ENCODE measurements around the gene ITGA8.

ITGA8 gene

DNA sequence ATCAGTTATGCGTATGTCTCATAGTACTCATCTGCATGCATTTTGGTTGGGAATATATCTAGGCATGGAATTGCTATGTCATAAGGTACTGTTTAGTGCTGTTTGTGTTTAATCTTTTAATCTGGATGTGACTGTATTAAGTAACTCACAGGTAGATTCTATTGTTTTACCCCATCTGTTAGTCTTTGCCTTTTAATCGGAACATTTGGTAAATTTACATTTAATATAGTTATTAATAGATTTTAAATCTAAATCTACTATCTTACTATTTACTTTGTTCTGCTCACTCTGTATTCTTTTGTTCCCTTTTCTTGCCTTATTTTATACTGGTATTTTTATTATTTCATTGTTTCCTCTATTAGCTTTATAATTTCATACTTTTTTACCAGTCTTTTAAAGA, 10.6 kb upstream of the ITGA8 start:
- FAIRE-seq, result peak; percentile 39

DNA sequence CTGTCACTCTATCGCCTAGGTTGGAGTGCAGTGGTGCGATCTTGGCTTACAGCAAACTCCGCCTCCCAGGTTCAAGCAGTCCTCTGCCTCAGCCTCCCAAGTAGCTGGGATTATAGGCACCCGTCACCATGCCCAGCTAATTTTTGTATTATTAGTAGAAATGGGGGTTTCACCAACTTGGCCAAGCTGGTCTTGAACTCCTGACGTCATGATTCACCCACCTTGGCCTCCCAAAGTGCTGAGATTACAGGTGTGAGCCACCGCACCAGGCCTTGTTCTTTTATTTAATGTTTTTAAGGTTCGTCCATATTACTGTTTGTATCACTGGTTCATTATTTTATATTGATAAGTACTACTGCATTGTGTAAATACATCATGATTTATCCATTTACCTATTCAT, 10.2 kb upstream of the ITGA8 start:
- FAIRE-seq, result no peak

DNA sequence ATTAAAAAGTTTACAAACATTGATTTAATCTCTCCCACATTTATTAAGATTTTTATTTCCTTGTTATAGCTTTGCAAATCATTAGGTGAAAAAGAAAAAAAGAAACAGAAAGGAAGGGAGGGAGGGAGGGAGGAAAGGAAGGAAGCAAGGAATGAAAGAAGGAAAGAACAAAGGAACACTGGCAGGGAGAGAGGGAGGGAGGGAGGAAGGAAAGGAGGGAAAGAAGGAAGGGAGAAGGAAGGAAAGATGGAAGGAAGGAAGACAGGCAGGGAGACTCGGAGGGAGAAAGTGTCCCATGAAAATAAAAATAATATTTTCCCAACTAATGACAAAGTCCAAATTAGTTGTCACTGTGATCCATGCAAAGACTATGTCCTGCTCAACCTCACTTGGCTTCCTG, 6.3 kb upstream of the ITGA8 start:
- no peak for FAIRE-seq

DNA sequence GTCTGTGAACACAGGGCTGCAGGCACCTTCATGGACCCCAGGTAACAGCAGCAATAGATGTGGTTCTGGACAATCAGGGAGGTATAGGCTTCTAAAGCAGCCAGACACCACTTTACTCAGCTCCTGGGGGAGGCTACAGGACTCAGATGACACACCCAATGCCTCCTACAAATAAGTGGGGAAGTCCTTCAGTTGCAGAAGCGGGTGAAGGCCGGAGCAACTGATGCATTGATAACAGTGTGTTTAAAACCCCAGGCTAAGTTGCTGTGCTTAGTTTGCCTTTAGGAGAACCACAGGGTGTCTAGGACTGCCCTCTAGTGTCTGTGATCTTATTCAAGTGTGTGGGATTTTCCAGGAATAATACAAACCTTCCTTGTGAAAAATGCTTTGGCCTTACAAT, 5.9 kb upstream of the ITGA8 start:
- FAIRE-seq, result peak; percentile 81

DNA sequence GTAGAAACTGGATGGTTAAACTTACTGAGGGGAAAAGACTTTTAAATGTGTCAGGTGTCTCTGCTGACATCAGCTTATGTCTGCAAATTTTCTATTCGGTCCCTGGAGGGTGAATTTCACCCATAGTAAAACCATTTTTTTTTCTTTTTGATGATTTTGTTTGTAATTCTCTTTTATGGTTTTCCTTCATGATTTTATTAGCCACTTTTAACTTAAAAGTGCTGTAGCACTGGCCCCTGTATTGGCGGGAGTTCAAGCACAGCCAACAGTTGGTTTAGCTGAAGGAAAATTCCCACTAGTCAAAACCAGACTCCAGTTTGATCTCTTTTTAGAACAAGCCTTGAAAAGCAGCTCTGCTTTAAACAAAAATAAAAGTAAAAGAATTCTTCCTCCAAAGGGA, 5.0 kb upstream of the ITGA8 start:
- FAIRE-seq, result no peak

DNA sequence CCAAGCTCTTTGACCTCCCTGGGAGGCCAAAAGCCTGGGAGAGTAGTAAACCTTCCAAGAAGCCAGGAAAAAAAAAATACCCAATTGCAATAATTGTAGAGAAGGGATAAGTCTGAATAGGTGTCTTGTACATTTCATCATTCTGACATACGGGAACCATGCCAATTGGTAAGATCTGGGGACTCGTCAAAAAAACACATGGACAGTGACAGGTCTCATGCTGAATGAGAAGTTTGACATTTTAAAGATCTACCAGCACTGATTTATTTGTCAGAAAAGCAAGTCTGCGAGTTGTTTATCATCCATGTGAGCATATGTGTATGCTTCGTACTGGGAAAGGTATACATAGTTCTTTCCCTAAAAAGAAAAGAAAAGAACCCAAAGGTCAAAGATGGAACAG, 4.1 kb upstream of the ITGA8 start:
- no peak for FAIRE-seq

DNA sequence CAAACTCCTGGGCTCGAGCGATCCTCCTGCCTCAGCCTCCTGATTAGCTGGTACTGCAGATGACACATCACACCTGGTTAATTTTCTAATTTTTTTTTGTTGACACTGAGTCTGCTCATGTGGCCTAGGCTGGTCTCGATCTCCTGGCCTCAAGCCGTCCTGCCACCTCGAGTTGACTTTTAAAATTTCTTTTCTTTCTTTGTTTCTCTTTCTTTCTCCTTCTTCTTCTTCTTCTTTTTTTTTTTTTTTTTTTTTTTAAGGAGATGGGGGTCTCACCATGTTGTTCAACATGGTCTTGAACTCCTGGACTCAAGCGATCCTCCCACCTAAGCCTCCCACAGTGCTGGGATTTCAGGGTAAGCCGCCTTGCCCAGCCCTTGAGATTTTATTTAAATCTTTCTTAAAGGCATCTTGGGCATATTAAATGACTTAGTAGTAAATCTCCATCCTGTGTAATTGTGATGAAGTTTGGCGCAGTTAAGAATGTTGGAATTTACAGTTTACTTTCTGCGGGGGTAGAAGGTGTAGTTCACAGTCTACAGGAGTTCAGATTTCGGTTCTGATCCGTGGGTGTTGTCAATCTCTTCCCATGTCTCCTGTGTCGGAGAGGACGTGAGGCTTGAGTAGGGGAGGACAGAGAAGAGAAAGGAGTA, 1.0 kb upstream of the ITGA8 start:
- FAIRE-seq, result no peak

DNA sequence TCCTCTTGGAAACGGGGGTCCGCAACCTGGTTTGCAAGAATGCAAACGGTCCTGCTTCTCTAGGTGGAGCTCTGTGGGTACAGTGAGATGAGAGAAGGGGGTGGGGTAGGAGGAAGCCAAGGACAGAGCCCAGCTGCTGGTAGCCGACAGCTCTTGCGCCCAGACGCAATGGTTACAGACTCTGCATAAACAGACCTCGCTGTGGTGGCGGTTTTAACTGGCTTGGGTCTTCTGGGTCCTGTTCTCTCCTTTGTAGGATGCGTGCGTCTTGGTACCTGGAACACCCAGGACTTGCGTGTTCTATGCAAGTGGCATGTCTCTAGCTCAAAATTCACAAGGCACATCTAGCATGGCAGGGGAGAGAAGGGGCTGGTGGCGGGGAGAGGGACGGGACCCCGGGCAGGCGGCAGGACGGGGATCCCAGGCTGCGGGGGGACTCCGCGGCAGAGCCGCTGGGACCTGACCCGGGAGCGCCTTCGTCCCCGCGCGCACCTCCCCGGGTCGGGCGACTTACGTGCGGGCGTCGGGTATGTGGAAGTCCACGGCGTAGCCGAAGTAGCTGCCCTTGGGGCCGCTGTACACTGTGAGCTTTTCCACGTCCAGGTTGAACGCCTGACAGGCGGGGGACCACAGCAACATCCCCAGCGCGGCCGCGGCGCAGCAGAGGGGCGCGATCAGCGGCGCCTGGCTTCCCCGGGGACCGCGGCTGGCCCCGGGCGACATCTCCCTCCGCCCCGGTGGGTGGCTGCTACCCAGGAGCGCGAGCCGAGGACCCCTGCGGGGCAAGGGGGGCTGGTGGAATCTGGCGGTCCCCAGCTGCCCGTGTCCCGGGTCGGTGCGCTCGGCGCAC, 448 bp downstream of the ITGA8 start:
- FAIRE-seq, result no peak

DNA sequence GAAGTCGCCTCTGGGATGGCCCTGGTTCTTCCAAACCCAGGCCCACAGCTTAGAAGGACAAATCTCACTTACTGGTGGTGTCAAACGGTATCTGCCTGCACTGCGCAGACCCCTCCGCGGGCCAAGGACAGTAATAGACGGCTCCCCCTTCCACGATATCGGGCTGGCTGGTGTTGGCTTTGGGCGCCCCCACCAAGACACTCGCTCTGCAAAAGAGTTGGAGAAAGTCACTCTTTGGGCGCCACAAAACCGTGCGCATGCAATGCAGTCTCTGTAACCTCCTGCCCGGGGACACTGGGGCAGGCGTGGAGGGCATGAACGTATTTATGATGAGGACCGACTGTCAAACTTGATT, 1.1 kb downstream of the ITGA8 start:
- FAIRE-seq, result no peak

DNA sequence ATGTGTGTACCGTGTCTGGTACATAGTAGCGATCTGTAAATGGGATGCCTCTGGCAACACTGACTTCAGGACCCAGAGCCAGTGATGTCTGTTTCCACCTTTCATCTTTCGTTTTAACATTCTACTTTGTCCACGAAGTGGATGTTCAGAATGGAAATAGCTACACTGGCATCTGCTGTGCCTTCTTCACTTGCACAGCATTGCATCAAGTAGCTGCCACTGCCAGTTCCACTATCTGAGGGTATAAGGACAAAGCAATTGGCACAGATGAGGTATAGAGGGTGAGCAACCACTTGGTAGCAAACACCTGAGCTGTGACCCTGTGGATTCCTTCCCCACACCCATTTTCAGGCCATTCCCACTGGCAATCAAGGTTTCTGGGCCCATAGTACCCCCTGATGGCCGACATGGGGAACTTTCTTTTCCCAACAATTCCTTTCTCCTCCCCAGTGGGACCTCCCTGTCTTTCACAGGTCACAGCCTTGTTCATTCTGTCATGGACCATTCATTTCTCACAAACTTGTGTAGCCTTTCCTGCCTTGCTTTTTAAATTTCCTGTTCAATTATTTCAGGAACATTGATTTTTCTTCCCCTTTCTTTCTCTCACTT, 4.0 kb downstream of the ITGA8 start:
- FAIRE-seq, result no peak

DNA sequence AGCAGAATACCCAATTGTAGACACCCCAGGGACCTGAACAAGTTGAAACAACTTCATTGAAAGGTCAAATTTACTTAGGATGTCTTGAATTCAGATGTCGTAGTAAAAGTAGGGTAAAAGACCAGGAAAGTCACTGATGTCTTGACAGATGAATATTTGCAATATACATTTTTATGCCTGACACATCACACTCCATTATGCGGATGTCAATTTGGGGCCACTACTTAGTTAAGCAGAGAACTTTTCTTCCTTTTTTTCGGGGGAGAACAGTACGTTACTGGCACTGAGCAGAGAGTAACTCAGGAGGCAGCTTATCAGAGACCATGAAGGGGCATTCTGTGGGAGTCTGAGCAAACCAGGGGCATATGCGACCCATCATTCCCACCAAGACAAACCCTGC, 4.9 kb downstream of the ITGA8 start:
- FAIRE-seq, result no peak

DNA sequence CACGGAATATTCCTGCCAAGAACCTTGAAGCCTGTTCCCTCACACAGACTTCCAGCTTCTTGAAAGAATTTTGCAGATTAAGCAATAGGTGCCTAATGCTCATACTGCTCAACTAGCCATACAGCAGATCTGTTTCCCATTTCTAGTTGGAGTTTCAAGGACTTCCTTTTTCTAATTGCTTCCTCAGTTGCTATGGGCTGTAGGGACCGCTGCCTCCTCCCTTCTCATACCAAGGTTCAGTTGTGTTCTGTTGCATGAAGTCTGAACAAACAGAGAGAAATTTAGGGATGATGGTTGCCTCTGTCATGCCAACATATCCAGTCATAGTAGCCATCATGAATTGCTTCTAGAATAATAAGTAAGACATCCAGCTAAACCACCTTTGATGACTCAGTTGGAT, 6.8 kb downstream of the ITGA8 start:
- no peak for FAIRE-seq

DNA sequence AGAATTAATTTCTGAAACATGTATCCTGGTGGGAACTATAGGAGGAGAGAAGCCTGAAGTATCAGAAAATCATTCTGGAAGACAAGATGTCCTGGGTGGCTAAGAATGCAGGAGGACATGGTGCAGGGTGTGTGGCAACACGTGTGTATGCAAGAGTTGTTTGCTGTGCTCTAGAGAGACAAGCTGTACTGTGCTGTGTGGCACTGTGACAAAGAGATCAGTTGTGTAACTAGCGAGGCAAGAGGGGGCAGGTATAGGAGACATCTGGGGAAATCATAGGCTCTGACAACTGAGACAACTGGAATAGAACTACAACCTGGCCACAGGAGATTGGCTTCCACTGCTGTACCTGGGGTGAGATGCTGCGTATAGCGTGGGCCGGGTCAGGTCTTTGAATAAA, 9.3 kb downstream of the ITGA8 start:
- no peak for FAIRE-seq

DNA sequence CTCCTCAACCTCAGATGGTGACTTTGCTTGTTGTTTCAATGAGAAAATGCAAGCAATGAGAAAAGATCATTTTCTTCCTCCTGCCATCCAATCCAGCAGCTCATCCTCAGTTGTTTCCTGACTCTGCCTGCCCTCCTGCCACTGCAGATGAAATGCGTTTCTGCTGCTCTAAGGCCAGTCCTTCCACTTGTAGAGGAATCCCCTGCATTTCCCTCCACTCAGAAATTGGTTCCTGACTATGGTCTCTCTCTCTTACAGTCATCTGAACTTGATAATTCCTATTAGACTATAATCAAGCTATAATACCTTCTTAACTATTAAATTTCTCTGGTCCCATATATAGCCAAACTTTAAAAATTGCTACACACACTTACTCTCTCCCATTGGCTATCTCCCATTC, 14.4 kb downstream of the ITGA8 start:
- FAIRE-seq, result no peak

DNA sequence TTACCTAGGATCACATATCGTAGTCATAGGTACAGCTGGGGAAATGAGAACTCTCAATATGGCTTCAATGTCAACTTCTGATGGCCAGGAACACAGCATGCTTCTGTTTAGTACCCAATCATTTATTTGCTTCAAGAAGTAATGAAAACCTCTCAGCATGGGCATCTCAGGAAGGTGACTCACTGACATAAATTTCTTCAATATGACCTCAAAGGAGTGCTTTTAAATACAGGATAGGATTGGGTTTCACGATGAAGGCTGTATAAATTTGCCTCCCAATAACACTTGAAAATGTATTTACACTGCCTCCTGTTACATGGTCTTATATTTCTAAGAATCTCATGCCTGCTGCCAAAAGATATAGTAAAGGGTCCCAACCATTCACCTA, 15.1 kb downstream of the ITGA8 start:
- FAIRE-seq, result no peak

DNA sequence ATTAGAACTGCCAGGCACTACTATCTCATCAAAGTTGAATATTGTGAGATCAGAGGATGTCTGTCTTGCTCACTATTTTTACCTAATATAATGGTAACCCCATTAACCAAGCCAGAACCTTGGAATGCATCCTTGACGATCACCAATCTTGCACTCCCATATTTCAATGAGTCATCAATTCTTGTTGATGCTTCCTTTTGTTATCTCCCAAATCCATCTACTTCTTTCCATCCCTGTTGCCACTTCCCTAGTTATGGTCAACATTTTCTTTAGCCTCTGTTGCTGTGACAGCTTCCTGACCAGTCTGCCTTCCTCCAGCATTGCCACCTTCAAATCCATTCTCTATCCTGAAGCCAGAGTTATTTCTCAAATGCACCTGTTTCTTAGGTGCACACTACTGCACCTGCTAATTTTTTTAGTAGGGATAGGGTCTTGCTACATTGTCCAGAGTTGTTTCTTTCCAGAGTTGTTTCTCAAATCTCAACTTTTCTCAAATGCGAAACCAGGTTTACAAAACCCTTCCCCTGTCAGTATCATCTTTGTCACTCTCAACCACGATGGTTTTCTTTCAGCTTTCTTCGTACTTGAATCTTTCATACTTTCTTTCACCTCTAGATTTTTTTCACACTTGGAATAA, 15.7 kb downstream of the ITGA8 start:
- no peak for FAIRE-seq

DNA sequence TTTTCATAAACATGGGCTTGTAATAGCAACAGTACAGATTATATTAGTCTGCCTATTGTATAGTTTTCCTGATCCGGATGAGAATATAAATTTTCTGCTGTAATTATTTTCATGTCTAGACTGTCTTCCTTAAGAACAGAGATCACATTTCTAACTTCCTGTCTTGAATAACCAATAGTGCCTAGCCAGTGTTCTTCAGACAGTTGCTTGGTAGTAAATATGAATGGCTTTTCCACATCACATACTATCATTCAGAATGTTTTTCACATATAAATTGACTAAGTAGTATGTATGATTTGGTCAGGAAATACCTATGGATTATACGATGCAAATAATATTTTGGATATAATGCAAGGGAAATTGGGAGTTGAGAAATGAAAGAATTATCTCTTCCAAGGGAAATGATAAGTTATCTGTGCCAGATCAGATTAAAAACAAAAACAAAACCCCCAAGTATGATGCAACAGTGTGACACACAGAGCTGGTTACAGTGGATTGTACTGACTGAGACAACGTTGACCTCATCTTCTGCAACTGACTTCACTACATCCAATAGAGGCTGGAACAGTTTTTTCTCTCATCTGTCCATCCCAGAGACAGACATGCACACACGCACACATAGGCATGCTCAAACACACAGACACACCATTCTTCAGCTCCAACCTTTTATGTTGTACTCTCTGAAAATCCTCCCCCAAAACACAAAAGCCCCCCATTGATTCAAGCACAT, 16.4 kb downstream of the ITGA8 start:
- no peak for FAIRE-seq

DNA sequence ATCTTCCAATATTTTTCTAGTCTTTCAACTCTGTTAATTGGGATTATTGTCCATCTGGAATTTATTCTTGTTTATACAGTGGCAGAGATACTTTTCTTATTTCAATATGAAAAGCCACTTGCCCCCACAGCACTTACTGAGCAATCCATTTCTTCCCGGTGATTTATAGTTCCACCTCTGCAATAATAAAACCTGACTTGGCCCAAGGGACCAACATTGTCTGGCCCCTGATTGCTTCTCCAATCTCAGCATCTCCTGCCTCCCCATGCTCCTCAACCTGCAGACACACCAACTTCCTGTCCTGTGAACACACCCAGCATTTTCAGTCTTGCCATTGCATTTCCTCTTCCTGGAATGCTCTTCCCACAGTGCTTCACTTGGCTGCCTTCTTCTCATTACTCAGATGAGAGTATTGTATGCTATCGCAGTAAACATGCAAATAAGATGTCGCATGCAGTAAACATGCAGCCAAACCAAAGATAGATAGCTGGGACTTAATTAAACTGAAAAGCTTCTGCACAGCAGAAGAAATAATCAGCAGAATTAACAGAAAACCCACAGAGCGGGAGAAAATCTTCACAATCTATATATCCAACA, 19.5 kb downstream of the ITGA8 start:
- no peak for FAIRE-seq

DNA sequence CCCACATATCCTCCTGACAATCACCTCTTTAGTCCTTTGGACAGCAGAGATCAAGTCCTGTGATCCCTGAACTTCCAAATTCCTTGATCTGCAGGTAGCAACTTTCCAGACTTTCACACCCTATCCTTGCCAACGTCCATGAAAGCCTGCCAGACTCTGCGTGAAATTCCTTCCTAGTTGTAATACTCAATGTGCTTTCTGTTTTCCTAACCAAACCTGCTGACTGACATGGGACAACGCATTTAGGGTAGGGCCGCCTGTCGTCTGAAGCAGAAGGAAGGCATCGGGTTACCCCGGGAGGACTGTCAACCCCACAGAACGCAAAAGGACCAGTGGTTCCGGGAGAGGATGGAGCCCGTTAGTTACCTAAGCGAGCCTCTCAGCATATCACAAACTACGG, 23.9 kb downstream of the ITGA8 start:
- no peak for FAIRE-seq

DNA sequence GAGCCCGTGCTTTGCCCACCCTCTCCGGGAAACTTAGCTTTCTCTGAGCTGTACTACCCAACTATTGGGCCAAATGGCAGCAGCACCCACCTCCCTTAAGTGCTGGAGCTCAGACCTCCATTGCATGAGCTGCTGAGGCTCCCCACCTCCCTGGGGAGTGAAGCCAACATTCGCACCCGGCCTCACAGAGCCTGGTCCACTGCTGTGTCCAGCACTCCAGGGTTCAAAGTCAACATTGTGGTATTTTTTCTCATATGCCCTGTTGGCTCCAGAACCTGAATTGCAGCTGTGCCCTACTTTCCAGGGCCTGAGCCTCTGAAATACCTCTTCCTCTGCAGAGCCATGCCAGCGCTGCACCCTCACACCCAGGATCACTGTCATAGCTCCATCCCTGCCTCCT, 29.7 kb downstream of the ITGA8 start:
- FAIRE-seq, result no peak

DNA sequence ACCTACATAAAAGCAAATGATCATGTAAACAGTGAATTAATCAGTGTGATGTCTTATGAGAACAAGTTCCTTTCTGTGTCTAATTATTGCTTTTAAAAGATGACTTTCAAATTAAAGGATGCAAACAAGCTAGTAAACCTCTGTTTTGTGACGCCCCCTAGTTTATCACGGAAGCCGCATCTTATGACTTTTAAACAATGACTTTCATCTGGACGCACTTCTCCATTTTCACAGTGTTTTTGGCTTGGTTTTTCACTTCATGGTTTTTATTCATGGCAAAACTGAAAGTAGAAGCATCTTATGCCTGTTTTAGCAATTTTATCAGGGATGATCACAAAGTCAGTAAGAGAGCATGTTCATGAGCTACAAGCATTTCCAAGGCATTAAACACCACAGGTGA, 35.0 kb downstream of the ITGA8 start:
- FAIRE-seq, result no peak

DNA sequence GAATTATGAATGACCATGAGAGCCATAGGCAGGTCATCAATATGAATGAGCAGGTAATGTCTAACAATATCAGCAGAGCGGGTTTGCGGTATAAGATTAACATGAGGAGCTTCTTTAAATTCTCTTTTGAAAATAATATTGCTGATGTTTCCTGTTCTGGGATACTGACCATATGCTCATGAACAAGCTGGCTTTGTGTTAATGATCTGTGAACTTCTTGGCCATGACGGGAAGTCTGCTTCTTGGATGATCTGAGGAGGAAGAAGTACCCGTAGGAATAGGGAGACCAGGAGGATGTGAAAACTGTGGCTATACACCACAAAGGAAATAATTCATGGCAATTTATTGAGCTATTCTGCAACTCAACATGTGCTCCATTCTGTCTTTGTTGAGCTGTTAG, 38.6 kb downstream of the ITGA8 start:
- FAIRE-seq, result no peak

DNA sequence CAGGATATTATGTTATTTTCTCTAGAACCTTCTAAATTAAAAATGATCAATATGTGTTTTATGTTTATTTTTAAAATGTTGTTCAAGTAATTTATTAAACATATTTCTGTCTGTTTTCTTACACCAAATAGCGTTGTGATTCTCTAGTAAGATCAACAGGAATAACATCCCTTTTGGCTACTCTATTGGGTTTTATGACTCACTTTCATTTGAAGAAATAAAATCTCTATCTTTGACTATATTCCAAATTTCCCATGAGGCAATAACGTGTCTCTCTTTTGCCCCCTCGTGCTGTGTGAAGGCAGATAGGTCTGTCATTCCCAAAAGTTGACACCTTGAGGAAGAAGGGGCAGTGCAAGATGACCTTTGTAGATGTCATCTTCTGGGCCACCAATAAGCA, 40.9 kb downstream of the ITGA8 start:
- peak; percentile 87 for FAIRE-seq
